Hematopoietic multipotent progenitor cell treated with erythropoietin and hydrocortisone succinate and interleukin-3 and kit ligand, for 15 days (in vitro differentiated cells): ENCODE data around the gene STRIP1.

ENCODE experiments used
- DNase-seq: peaks from one replicate; pipeline ENCODE4 v3.0.0-alpha.2; 2015; ENCODE audit warnings: low spot score

The STRIP1 gene

GRCh38 chr1:110098222-110099026, 64.0 kb downstream of the STRIP1 start:
- DNase-seq = no peak

- no peak for DNase-seq
These were observed 65.9 kb downstream of the STRIP1 start for GRCh38 chr1:110100335-110100734.

GRCh38 chr1:110102081-110102480, 67.7 kb downstream of the STRIP1 start:
- DNase-seq = no peak
